OCI-LY3 (cell line): ENCODE measurements around the gene ZNF407.

Source experiments
- H2AFZ ChIP-seq: fragments of 200-600, 300-600 bp; shearing (Covaris generic); 2 replicates; pipeline ENCODE4 v1.6.0; 2014; ENCODE audit warnings: antibody characterized with exemption, low read depth, low read length
- H3K27ac ChIP-seq: fragments of 200-600, 300-600 bp; sonication (generic); 2 replicates; pipeline ENCODE4 v1.5.1; 2014; ENCODE audit warnings: mild to moderate bottlenecking, low read length, moderate library complexity, mixed read lengths
- H3K27me3 ChIP-seq: fragments of 200-600, 300-600 bp; sonication (generic); 2 replicates; pipeline ENCODE4 v1.6.1; 2014; ENCODE audit warnings: low read depth, low read length, mixed read lengths
- H3K36me3 ChIP-seq: fragments of 200-600, 300-600 bp; sonication (generic); replicated peaks from 2 replicates; pipeline ENCODE3; 2014; ENCODE audit warnings: low read depth, low read length, mixed read lengths
- H3K4me1 ChIP-seq: fragments of 300-600, 200-600 bp; sonication (generic); 2 replicates; pipeline ENCODE4 v1.6.1; 2014; ENCODE audit warnings: low read length, mixed read lengths
- H3K4me2 ChIP-seq: fragments of 200-600, 300-600 bp; sonication (generic); 2 replicates; pipeline ENCODE4 v1.6.1; 2014; ENCODE audit warnings: low read length, mixed read lengths
- H3K4me3 ChIP-seq: fragments of 300-600, 200-600 bp; sonication (generic); 2 replicates; pipeline ENCODE4 v1.5.1; 2014; ENCODE audit warnings: antibody characterized with exemption, mild to moderate bottlenecking, low read length, moderate library complexity
- H3K79me2 ChIP-seq: fragments of 300-600, 200-600 bp; shearing (Covaris generic); 2 replicates; pipeline ENCODE4 v1.6.1; 2014; ENCODE audit warnings: mild to moderate bottlenecking, low read length, mixed read lengths
- H3K9ac ChIP-seq: fragments of 300-600, 200-600 bp; shearing (Covaris generic); 2 replicates; pipeline ENCODE4 v1.6.0; 2014; ENCODE audit warnings: mild to moderate bottlenecking, low read length, moderate library complexity
- H3K9me3 ChIP-seq: fragments of 200-600, 300-600 bp; shearing (Covaris generic); 2 replicates; pipeline ENCODE4 v1.6.1; 2014; ENCODE audit warnings: low read length, mixed read lengths; ENCODE audit not compliant: insufficient read depth
- H4K20me1 ChIP-seq: fragments of 200-600, 300-600 bp; sonication (generic); 2 replicates; pipeline ENCODE4 v1.6.1; 2016; ENCODE audit warnings: low read length, mixed read lengths; ENCODE audit not compliant: insufficient read depth
- EZH2phosphoT487 ChIP-seq: fragments of 200-600 bp; shearing (Covaris generic); IDR thresholded peaks from 2 replicates; pipeline ENCODE4 v1.6.1; 2018; ENCODE audit warnings: antibody characterized with exemption, mixed run types, low read depth
- TF ChIP-seq, protein P1 (sequence below): fragments of 200-600, 300-600 bp; sonication (generic); IDR thresholded peaks from 2 replicates; pipeline ENCODE4 v1.5.1; 2014; ENCODE audit warnings: antibody characterized with exemption, low read length, low read depth

Gene ZNF407

DNA sequence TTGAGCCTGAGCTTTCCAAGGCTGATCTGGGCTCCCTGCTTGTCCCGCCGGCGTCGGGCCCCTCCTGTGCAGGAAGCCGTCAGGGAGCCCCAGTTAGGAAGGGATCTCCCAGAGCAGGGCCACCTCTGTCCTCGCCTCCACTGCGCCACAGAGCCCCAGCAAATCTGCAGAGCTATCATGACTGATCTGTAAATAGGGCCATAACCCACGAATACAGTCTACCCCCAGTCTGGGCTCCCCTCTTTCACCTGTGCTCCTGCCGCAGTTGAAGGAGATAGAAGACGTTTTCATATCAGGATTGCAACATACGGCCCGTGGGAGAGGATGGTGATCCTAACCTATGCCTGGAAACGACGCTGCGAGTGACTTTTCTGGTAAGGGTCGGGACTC, 472.6 kb downstream of the ZNF407 start:
- Histone ChIP-seq H3K9ac (no peak overlapping the region), H3K4me2 (no peak overlapping the region)
- TF ChIP-seq EZH2phosphoT487 = no peak
- TF ChIP-seq, protein P1, sequence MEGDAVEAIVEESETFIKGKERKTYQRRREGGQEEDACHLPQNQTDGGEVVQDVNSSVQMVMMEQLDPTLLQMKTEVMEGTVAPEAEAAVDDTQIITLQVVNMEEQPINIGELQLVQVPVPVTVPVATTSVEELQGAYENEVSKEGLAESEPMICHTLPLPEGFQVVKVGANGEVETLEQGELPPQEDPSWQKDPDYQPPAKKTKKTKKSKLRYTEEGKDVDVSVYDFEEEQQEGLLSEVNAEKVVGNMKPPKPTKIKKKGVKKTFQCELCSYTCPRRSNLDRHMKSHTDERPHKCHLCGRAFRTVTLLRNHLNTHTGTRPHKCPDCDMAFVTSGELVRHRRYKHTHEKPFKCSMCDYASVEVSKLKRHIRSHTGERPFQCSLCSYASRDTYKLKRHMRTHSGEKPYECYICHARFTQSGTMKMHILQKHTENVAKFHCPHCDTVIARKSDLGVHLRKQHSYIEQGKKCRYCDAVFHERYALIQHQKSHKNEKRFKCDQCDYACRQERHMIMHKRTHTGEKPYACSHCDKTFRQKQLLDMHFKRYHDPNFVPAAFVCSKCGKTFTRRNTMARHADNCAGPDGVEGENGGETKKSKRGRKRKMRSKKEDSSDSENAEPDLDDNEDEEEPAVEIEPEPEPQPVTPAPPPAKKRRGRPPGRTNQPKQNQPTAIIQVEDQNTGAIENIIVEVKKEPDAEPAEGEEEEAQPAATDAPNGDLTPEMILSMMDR = no peak

DNA sequence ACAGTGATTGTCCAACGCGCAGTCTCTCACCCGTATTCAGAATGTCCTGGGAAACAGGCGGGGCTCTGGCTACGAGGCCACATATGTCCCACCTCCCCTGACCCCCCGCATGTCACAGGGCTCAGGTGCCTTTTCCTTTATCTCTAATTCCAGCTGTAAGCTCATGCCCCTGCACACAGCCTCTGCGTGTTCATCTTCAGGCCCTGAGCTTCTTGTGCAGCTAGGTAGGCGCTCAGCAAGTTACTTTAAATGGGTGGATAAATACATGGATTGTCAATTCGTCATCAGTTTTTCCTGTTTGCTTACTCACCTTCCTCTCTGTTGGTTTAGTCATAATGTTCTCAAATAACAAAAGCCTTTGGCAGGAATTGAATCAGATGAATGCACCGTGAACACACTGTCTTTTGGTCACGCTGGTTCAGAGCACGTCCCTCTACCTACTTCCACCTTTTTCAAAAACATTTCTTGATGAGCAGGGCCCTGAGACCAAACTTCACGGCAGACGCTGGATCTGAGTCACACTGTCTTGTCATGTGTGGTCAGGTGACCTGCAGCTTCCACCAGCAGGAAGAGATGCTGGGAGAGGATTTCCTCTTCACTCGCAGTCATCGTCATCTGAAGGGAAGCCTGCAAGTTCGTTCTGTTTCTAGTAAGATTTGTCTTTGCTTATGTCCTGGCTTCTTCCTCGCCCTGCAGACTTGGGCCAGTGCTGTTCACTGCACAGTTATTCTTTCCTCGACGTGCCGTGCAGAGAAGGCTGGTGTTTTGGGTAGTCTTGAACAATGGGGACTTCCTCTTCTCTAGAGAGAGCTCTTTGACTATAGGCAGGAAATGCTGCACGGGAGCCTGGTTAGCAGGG, 473.2 kb downstream of the ZNF407 start:
- H3K36me3 ChIP-seq = no peaks in the 10 kb centered on the region
- no peaks in the 10 kb centered on the region for H3K9me3 ChIP-seq
- peak overlapping the region; percentile 44 for H2AFZ ChIP-seq
- no peak overlapping the region for H3K9ac ChIP-seq
- H3K79me2 ChIP-seq = no peaks in the 10 kb centered on the region
- peak overlapping the region; percentile 38 for H3K4me2 ChIP-seq
- H3K27ac ChIP-seq = no peak overlapping the region
- TF ChIP-seq, protein P1 = no peak
- no peak for TF ChIP-seq EZH2phosphoT487
- peak overlapping the region; percentile 7 for H3K4me3 ChIP-seq
- no peaks in the 10 kb centered on the region for H4K20me1 ChIP-seq
- no peaks in the 10 kb centered on the region for H3K27me3 ChIP-seq
- peaks cover 10% of the 10 kb centered on the region for H3K4me1 ChIP-seq

More for the DNA sequence above, 472.6 kb downstream of the ZNF407 start:
- Histone ChIP-seq H3K4me3 (no peak overlapping the region), H3K4me1 (peaks cover 10% of the 10 kb centered on the region), H3K27ac (no peak overlapping the region), H3K79me2 (no peaks in the 10 kb centered on the region), H4K20me1 (no peaks in the 10 kb centered on the region), H3K9me3 (no peaks in the 10 kb centered on the region), H3K27me3 (no peaks in the 10 kb centered on the region), H2AFZ (no peak overlapping the region), H3K36me3 (no peaks in the 10 kb centered on the region)

DNA sequence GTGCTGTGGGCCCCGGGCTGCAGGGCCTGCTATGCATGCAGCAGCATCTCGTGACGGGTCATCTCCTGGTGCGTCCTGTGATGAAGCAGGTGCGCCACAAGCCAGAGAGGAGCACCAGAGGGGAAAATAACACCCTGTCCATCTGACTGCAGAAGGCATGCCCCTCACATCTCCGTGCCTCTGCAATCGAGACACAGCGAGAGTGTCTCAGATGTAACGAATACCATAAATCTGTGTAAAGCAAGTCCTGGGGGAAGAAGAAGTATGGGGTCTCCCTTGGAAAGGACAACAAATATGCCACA, 473.8 kb downstream of the ZNF407 start:
- peak overlapping the region; percentile 44 for H2AFZ ChIP-seq
- no peaks in the 10 kb centered on the region for H3K79me2 ChIP-seq
- H3K27me3 ChIP-seq = no peaks in the 10 kb centered on the region
- TF ChIP-seq, protein P1 = no peak
- no peak for TF ChIP-seq EZH2phosphoT487
- H3K36me3 ChIP-seq = no peaks in the 10 kb centered on the region
- peaks cover 10% of the 10 kb centered on the region for H3K4me1 ChIP-seq
- no peak overlapping the region for H3K4me3 ChIP-seq
- no peaks in the 10 kb centered on the region for H3K9me3 ChIP-seq
- no peaks in the 10 kb centered on the region for H4K20me1 ChIP-seq
- no peak overlapping the region for H3K27ac ChIP-seq
- H3K4me2 ChIP-seq = no peak overlapping the region
- H3K9ac ChIP-seq = no peak overlapping the region

DNA sequence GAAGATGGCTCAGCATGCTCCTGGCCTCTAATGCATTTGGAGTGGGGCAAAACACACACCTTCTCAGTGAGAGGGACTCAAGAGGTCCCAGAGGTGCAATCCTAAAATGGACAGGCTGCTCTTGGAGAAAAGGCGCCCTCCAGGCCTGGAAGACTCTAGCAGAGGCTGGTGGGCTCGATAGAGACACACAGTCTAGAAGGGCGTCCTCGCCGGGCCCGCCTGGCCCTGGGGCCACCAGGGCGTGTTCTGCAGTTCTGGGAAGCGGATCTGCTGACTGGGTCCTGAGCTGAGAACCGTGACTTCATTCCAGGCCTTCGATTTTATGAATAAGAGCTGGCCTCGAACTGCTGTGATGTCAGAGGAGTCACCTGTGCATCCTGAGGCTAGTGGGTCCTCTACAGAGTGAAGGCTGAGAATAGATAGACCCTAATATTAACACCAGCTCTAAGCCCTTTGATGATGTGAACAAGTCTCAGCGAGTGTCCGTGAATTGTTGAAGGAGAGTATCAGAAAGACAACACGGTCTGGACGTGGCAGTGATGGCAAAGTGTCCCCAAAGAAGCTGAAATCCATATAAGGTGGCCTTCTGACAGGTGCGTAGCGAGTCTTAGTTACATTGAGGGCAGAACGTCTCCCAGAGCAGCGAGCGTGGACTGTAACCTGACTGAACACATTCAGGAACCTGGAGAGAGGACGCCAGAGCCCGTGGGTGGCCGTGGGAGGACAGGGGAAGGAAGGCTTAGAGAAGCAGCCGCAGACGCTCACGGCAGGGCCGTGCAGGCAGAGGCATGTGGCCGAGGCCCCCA, 474.4 kb downstream of the ZNF407 start:
- Histone ChIP-seq H4K20me1 (no peaks in the 10 kb centered on the region), H3K4me3 (no peak overlapping the region), H3K27ac (no peak overlapping the region), H3K79me2 (no peaks in the 10 kb centered on the region), H3K9me3 (no peaks in the 10 kb centered on the region), H2AFZ (no peak overlapping the region), H3K9ac (no peak overlapping the region), H3K4me1 (peaks cover 10% of the 10 kb centered on the region), H3K27me3 (no peaks in the 10 kb centered on the region), H3K4me2 (no peak overlapping the region), H3K36me3 (no peaks in the 10 kb centered on the region)
- TF ChIP-seq EZH2phosphoT487 = no peak
- TF ChIP-seq, protein P1 = no peak
